NCI-H2171 treated with DMSO at 0.1 percent for 48 hours (cell line): Measurements from ENCODE around the gene AKAP1.

Experiments used
- DNase-seq: peaks from one replicate; lab custom pipeline; 2025; lab: John Stamatoyannopoulos, UW

AKAP1 gene

DNA sequence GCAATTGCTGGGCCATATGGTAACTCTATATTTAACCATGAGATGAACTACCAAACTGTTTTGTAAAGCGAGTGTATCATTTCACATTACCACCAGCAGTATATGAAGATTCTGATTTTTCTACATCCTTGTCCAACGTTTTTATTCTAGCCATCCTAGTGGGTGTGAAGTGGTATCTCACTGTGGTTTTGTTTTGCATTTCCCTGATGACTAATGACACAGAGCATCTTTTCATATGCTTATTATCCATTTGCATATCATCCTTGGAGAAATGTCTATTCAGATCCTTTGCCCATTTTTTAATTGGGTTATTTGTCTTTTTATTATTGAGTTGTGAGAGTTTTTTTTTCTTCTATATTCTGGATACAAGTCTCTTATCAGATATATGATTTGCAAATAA is 83.6 kb downstream of the AKAP1 start:
- DNase-seq, result no peak

- no peak for DNase-seq
Observed at GRCh38 chr17:57170866-57171265, 85.8 kb downstream of the AKAP1 start.
